Measurements from ENCODE around the gene TNFRSF4. TPM values are rescaled to one million over a fixed set of nuclear protein-coding genes. Genes with fewer than 3 reads are reported as not detected.

TNFRSF4 gene
- total and polyA plus RNA-seq, 2 of the 8 experiments (the other 6 are each of a cell fraction or from before 2014, with no cell fraction given), result 0.06 TPM; not detected in 1

DNA sequence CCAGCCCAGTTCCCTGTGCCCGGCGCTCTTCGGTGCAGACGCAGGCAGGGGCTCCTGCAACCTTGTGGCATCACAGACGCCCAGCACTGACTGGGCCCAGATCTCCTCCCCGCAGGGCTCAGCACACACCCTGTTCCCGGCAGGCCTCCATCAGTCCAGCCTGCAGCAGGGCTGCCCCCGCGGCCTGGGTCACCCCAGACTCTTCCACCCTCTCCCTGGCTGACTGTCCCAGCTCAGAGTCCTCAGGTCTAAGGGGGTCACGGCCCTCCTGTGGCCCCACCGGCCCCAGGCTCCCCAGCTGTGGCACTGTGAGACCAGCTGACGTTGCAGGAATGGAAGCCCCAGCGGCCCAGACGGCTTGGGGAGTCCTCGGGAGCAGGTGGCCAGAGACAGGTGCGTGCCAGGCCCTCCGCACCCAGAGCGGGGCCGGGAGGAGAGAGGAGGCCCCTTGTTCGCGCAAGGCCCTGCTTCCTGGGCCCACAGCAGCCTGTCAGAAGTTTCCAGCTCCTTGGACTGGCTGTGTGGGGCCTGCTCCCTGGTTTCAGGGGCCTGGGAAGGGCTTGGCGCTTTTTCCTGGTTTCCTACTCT lies 22.3 kb upstream of the TNFRSF4 start:
- CTCF ChIA-PET (ENCODE audit: partially characterized antibody), result interaction anchor here (0.6 to 1.4 kb wide), 6 partner anchors 10 to 172 kb away, joined by 3 to 6 read pairs (median 4); partner anchors contain the start of gene C1QTNF12
- Histone ChIP-seq H3K4me1 (replicated peaks in 1 of 4; ENCODE audit: control insufficient read depth in 3 of 4, insufficient read depth in 4 of 4, low read length in 3 of 4) (peaks cover 0 to 9% (median 3%) of the 10 kb centered on the region in 4 experiments; a peak in 4 of 7 replicates), H3K4me2 (ENCODE audit: insufficient read depth in 1 of 2, low read depth in 2 of 2, low read length in 2 of 2) (no peak overlapping the region), H3K9me3 (ENCODE audit: insufficient read depth in 2 of 2, low read depth in 1 of 2, low read length in 1 of 2) (peaks cover 0 to 9% of the 10 kb centered on the region in 2 experiments; a peak in 2 of 4 replicates), H4K5ac (ENCODE audit: insufficient read length, low read depth, low read length) (no peak overlapping the region), H3K36me3 (ENCODE audit: control insufficient read depth in 2 of 4, insufficient read depth in 4 of 4, low read length in 3 of 4) (peaks cover 0 to 8% (median 0%) of the 10 kb centered on the region in 4 experiments; a peak in 1 of 8 replicates), H4K8ac (ENCODE audit: extremely low read depth, insufficient read depth, low read length) (peak overlapping the region; percentile 41; the same call in 1 of the 2 replicates), H4K91ac (replicated peaks; ENCODE audit: insufficient read length, low read length) (no peak overlapping the region), H4K20me1 (replicated peaks in 1 of 2; ENCODE audit: control insufficient read depth in 1 of 2, insufficient read depth in 2 of 2, low read length in 2 of 2) (peaks cover 2 to 13% of the 10 kb centered on the region in 2 experiments), H3K4ac (replicated peaks; ENCODE audit: insufficient read length, low read depth, low read length) (no peak overlapping the region), H2AK5ac (ENCODE audit: low read depth, low read length) (no peak overlapping the region), H2AFZ (ENCODE audit: low read length) (no peak overlapping the region), H3K79me2 (ENCODE audit: control insufficient read depth in 1 of 2, insufficient read depth in 2 of 2, low read length in 2 of 2) (peaks cover 0 to 8% of the 10 kb centered on the region in 2 experiments; a peak in 1 of 4 replicates), H3K18ac (ENCODE audit: extremely low read depth, low read length) (no peak overlapping the region), H3K4me3 (ENCODE audit: extremely low read depth in 1 of 4, insufficient read depth in 2 of 4, low read depth in 3 of 4, low read length in 4 of 4) (no peak overlapping the region), H2BK15ac (ENCODE audit: low read length) (no peak overlapping the region), H3K14ac (ENCODE audit: insufficient read length) (no peak overlapping the region), H3K56ac (replicated peaks; ENCODE audit: insufficient read length, low read depth, low read length) (no peak overlapping the region), H3K9ac (replicated peaks in 1 of 4; ENCODE audit: extremely low read depth in 1 of 4, low read depth in 3 of 4, low read length in 3 of 4) (no peak overlapping the region), H3K27ac (ENCODE audit: low read depth, low read length) (no peak overlapping the region), H3K79me1 (ENCODE audit: low read depth, low read length) (peaks cover 16% of the 10 kb centered on the region), H2BK20ac (ENCODE audit: low read length) (no peak overlapping the region), H3K23me2 (ENCODE audit: low read depth, low read length) (peaks cover under 1% of the 10 kb centered on the region; the same call in 1 of the 2 replicates), H3K27me3 (replicated peaks in 1 of 4; ENCODE audit: control insufficient read depth in 3 of 4, extremely low read depth in 1 of 4, insufficient read depth in 3 of 4, low read length in 3 of 4) (no peaks in the 10 kb centered on the region; a peak in 2 of 7 replicates), H3K23ac (ENCODE audit: insufficient read length) (no peak overlapping the region), H2BK12ac (ENCODE audit: low read depth, low read length) (no peak overlapping the region), H2BK5ac (ENCODE audit: low read depth, low read length) (no peak overlapping the region), H2BK120ac (replicated peaks; ENCODE audit: low read depth, low read length) (no peak overlapping the region)
- no peak for DNase-seq (ENCODE audit: low read depth in 1 of 2, low spot score in 2 of 2)
- POLR2A ChIA-PET (ENCODE audit: partially characterized antibody), result interaction anchor here (0.8 to 1.1 kb wide), 2 partner anchors 11 to 133 kb away, joined by 3 to 5 read pairs; partner anchors contain the start of gene C1QTNF12
- no peak for FAIRE-seq
- 87% methylated on average over 17 of the region's 22 CpGs; no CpG with 5 or more reads in 1 of the 2 experiments for WGBS, 2 experiments (ENCODE audit: extremely low coverage in 1 of 2, insufficient coverage in 1 of 2, insufficient read length in 1 of 2, insufficient replicate concordance in 2 of 2, low coverage in 1 of 2, low lambda C conversion rate in 2 of 2, missing lambda C conversion rate in 1 of 2)
- TF ChIP-seq BRCA1 (IDR thresholded peaks at IDR 0.05; ENCODE audit: low read depth, low read length) (no peak), EP300 (IDR thresholded peaks at IDR 0.05; ENCODE audit: borderline replicate concordance in 1 of 2, low read depth in 2 of 2, low read length in 2 of 2) (no peak), EZH2 (IDR thresholded peaks at IDR 0.05; ENCODE audit: low read depth, low read length, severe bottlenecking) (no peak), NANOG (IDR thresholded peaks at IDR 0.05; ENCODE audit: insufficient read depth, low read depth, low read length, poor library complexity, severe bottlenecking) (no peak), RAD21 (IDR thresholded peaks at IDR 0.05 in 1 of 2, conservative IDR thresholded peaks at IDR 0.05 in 1 of 2; ENCODE audit: low read depth in 2 of 2, low read length in 2 of 2) (no peak), RNF2 (IDR thresholded peaks at IDR 0.05; ENCODE audit: borderline replicate concordance, low read depth, low read length, missing control alignments, poor library complexity, severe bottlenecking) (no peak), SIN3A (conservative IDR thresholded peaks at IDR 0.05 in 1 of 2, IDR thresholded peaks at IDR 0.05 in 1 of 2; ENCODE audit: low read depth in 1 of 2, low read length in 2 of 2) (no peak), GTF2F1 (IDR thresholded peaks at IDR 0.05; ENCODE audit: borderline replicate concordance, low read depth, low read length) (no peak)
- TF ChIP-seq, protein P1, sequence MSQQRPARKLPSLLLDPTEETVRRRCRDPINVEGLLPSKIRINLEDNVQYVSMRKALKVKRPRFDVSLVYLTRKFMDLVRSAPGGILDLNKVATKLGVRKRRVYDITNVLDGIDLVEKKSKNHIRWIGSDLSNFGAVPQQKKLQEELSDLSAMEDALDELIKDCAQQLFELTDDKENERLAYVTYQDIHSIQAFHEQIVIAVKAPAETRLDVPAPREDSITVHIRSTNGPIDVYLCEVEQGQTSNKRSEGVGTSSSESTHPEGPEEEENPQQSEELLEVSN (IDR thresholded peaks at IDR 0.05), result no peak
